Stimulated activated CD4-positive, alpha-beta T cell treated with anti-CD3 and anti-CD28 coated beads, TNF-alpha, amount 100 ng/mL, for 24 hours (primary cell): Measurements from ENCODE around the gene MYO5C.
"Not testable (repeated sequence)": the region's sequence is repeated elsewhere in the genome, so short reads cannot be mapped to it uniquely, and the experiment has no call there.

Experiments
- DNase-seq, 3 experiments: peaks; one replicate each; pipeline ENCODE4 v3.0.0-alpha.2; 2020; ENCODE audit warnings: low read depth in 3 of 3

The MYO5C gene

DNA sequence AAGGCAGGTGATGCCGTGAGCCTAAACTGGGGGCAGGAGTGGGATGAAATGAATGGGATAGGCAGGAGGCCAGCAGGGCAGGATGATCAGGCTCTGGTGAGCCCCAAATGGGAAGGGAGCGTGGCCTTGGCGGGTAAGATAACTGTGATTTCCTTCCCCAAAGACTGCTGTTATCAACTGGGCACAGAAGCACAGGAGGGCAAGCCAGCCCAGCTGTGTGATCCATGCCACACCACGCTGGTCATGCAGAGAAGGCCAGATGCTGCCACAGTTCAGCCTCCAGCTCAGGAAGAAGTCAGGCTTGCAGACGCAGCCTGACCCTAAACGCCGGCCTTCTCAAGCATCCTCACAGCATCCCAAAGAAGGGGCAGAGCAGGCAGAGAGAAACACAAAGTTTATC, 52.3 kb downstream of the MYO5C start:
- no peak for DNase-seq

DNA sequence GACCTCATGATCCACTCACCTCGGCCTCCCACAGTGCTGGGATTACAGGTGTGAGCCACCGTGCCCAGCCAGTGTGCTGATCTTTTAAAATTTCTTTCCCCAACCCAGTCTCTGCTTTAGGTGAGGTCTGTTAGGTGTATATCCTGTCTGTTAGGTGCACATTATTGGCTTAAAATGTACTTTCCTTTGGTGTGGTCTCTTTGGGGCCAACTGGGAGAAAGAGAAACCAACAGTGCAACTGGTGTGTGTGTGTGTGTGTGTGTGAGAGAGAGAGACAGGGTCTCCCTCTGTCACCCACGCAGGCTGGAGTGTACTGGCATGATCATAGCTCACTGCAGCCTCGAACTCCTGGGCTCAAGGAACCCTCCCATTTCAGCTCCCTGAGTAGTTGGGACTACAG, 54.1 kb downstream of the MYO5C start:
- no peak for DNase-seq

GRCh38 chr15:52240166-52240565, 55.4 kb downstream of the MYO5C start:
- no peak for DNase-seq

DNA sequence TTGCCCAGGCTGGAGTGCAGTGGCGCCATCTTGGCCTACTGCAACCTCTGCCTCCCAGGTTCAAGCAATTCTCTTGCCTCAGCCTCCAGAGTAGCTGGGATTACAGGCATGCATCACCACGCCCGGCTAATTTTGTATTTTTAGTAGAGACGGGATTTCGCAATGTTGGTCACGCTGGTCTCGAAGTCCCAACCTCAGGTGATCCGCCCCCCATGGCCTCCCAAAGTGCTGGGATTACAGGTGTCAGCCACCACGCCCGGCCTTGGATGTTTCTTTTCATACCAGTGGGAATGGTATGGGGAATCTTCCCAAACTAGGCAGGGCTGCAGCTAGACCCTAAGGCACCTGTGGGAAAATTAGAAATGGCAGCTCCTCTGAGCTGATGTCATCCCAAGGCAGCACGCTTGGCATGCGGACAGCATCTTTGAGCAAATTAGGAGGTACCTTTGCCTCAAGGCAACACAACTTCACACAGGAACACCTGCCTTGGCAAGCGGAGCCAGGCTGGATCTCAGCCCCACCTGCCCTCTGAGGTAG, 56.5 kb downstream of the MYO5C start:
- not testable (repeated sequence) for DNase-seq

DNA sequence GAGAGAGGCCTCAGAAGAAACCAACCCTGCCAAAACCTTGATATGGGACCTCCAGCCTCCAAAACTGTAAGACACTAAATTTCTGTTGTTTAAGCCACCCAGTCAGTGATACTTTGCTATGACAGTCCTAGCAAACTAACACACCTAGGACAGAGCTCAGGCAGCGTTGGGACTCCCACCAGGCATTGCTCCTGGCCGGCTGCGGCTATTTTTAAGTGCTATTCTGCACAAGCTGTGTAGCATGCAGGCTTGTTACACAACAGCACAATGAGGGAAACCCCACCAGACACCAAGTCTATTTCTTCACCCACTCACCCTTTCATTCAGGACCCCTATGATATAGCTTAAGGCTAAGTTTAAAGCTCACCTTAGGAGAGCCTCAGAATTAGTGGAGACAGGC, 57.5 kb downstream of the MYO5C start:
- DNase-seq, result no peak

- no peak for DNase-seq
These were observed 59.6 kb downstream of the MYO5C start for GRCh38 chr15:52236013-52236412.

DNA sequence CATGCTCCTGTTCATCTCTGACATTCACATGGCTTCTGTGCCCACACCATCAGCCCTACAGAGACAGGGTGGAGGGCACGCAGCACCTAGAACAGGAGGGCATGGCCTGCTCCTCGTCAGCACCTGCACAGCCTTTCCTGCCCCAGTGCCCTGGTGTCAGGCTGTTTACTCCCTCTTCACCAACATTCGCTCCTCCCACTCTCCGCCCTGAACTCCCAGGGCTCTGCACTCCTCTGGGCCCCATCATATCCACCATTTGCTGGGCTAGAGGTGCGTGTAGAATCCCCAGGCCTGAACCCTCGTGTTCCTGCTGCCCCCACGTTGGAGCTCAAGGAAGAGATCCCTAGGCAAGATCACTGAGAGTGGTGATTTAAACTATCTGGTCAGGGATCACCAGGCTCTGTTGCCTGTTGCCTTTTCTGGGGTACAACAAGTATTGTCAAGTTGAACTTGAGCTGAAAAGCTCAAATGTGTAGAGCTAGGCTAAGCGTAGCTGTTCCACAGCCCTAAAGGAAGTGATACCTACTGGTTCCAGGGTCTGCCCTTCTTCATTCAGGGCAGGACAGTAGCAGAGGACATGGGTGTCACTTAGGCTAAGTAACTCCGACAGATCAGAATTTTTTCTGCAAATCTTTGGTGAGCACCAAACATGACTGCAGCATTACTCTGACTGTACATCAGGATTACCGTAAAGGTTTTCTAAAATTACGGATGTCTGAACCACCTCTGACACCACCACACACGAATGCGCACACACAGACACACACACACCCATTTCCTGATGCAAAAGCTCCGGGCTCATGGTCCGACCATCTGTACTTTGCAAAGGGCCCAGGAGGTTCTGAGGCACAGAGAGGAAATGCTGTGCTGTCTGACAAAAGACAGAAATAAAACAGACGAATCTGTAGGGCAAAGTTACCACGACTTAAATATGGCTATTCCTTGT, 60.7 kb downstream of the MYO5C start:
- DNase-seq, result peak in 1 of 3 experiments; percentile 28

DNA sequence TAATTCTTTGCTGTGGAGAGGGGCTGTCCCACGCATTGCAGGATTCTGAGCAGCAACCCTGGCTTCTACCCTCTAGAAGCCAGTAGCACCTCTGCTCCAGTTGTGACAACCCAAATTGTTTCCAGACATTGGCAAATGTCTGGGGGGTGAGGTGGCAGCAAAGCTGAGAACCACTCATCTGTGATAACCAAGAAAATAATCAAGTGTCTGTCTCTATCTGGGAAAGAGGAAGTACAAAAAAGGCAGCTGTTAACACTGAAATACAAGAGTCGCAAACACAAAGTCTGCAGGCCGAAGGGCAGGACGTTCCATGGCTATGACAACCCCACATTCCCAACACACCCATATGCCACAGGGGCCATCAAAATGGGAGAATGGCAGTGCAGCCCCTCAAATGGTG, 62.2 kb downstream of the MYO5C start:
- no peak for DNase-seq

GRCh38 chr15:52232327-52232726, 63.3 kb downstream of the MYO5C start:
- no peak for DNase-seq

DNA sequence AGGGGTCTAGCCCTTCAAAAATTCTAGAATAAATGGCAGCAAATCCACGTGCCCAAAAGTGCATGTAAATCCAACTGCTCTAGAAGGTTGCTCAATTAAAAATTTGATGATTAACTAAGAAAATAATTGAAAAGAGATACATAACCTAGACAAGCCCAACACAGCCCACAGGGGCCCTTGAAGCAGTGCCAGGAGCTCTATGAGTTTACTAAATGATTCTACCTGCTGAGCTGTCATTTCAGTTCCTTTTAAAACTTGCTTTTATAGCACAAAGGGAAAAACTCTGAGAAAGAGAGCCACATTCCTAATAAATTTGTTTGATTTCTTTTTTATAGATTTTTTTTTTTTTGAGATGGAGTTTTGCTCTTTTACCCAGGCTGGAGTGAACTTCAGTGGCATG, 65.5 kb downstream of the MYO5C start:
- no peak for DNase-seq

DNA sequence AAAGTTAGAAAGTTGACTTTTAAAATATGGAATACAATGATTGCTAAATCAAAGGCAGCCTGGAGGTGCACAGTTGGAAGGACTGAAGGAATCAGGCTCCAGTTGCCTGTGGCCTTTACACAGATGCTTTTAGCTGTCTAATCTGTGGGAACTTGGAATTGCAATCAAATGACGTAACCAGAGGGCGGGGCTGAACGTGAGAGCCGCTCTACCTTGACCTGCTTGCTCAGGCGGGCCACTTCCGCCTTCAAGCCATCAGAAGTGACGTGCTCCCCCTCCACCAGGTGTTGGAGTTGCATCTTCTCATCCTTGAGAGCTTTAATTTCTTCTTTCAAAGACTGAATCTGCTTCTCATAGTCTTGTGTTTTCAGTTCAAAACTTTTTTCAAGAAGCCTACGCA, 66.7 kb downstream of the MYO5C start:
- no peak for DNase-seq

DNA sequence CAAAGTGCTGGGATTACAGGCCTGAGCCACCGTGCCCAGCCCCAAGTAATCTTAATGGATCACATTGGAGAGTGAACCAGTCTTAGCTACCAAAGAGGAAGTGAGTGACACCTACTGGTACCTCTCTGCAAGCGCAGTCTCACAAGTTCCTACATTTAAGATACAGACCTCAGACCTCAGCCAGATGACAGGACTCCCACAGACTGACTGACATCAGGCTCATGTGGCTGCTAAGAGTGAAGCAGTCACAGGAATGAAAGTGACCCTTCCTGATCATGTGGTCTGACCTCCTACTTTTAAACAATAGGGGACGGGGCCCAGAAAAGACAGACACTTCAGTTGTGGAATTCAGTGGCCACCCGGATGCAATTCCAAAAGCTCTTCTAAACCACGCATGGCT, 68.1 kb downstream of the MYO5C start:
- peak; percentile 31 to 51 (median 50) for DNase-seq

DNA sequence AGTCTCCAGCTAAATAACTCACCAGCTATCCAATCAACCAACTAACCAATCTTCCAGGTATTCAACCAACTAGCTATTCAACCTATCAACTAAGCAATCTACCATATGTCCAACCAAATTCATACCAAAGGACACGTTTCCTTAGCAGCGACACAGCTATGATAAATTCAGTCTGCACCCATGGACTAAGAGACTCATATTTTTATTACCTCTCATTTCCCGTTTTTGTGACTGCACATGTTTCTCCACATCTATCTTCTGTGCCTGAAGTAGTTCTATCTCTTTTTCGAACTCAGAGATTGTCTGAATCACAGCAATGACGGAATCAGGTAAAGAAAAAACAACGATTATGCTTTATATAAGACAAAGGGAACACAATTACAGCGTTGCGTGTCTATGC, 70.4 kb downstream of the MYO5C start:
- DNase-seq, result no peak

GRCh38 chr15:52224211-52224610, 71.4 kb downstream of the MYO5C start:
- DNase-seq, result no peak

GRCh38 chr15:52221730-52222129, 73.9 kb downstream of the MYO5C start:
- no peak for DNase-seq

GRCh38 chr15:52220937-52221660, 74.5 kb downstream of the MYO5C start:
- no peak for DNase-seq

GRCh38 chr15:52220251-52220650, 75.4 kb downstream of the MYO5C start:
- DNase-seq, result no peak

DNA sequence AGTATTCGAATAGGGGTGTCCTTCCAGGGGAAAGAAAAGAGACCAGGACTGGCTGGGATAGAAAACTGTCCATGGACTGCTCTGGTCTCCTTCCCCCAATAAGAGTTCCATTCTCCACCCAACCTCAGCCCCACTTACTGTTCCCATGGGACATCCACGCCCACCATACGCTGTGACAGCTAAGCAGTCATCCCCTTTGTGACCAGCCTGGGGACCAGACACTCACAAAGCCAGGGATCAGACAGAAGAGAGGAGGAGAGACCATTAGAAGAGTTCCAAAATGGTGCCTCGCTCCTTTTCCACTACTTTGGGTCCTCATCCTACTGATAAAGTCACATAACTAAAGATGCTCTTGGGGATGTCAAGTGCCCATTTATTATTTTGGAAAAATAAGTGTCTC, 76.8 kb downstream of the MYO5C start:
- no peak for DNase-seq

GRCh38 chr15:52218371-52218770, 77.2 kb downstream of the MYO5C start:
- no peak for DNase-seq

- peak in 1 of 3 experiments; percentile 21 for DNase-seq
These were observed 78.4 kb downstream of the MYO5C start for GRCh38 chr15:52217186-52217585.

DNA sequence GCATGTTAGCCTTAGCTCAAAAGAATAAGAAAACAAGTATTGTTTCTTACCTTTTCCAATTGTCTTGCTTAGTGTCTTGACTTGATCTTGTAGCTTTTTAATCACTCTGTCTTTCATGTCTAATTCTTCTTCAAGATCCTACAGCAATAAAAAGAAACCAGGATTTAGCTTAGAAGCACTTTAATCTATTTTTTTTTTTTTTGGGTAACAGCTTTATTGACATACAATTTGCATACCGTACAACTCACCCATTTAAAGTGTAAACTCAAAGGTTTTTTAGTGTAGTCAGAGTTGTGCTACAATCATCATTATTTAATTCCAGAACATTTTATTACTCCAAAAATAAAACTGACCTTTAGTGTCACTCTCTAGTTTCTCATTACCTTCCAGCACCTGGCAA, 81.1 kb downstream of the MYO5C start:
- no peak for DNase-seq

DNA sequence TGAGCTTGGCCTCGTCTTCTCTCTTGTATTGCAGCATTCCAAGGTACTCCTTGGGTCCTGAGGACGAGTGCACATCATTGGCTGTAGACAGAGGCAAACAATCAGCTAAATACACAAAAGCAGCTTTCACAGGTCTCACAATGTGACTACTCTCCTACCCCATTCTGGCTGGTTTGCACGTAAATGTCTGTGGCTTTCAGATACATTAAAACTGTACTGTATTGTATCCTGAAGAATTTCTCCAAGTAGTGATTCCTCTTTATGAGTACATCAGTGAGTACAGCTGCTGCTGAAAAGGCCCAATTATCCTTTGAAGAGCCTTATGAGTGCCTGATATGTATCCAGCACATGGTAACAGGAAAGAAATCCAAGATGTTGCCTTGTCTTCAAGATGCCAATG, 82.4 kb downstream of the MYO5C start:
- no peak for DNase-seq
